Prostate gland (tissue), 2 donors: ENCODE results near the gene PRKCI.
"Not testable (repeated sequence)": the region's sequence is repeated elsewhere in the genome, so short reads cannot be mapped to it uniquely, and the experiment has no call there.

Source experiments
- POLR2A ChIP-seq: fragments of 450-650 bp; IDR thresholded peaks from one replicate; pipeline ENCODE4 v1.6.1; 2016; ENCODE audit warnings: antibody characterized with exemption, mild to moderate bottlenecking
- POLR2AphosphoS5 ChIP-seq: sonication (generic); formaldehyde crosslinking; IDR thresholded peaks from one replicate; pipeline ENCODE4 v1.6.1; 2017; ENCODE audit warnings: antibody characterized with exemption
- TF ChIP-seq, protein P1 (sequence below), 4 experiments: fragments of 200-600 bp in 2 of 4; fragments of 450-650 bp in 2 of 4; sonication (generic) in 2 of 4; IDR thresholded peaks; 1 replicate in 3 of 4; 2 replicates in 1 of 4; pipeline ENCODE4 v1.5.1; 2016 to 2019; ENCODE audit warnings: antibody characterized with exemption in 4 of 4, mild to moderate bottlenecking in 2 of 4, moderate library complexity in 2 of 4

DNA sequence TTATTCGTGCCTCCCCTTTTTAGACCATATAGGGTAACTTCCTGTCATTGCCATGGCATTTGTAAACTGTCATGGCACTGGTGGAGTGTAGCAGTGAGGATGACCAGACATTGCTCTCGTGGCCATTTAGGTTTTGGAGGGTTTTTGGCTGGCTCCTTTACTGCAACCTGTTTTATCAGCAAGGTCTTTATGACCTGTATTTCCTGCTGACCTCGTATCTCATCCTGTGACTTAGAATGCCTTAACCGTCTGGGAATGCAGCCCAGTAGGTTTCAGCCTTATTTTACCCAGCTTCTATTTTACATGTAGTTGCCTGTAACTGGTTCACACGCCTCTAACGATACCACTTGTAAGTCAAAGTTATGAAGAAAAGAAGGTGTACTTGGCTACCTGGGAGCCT is 121.6 kb downstream of the PRKCI start:
- TF ChIP-seq, protein P1, sequence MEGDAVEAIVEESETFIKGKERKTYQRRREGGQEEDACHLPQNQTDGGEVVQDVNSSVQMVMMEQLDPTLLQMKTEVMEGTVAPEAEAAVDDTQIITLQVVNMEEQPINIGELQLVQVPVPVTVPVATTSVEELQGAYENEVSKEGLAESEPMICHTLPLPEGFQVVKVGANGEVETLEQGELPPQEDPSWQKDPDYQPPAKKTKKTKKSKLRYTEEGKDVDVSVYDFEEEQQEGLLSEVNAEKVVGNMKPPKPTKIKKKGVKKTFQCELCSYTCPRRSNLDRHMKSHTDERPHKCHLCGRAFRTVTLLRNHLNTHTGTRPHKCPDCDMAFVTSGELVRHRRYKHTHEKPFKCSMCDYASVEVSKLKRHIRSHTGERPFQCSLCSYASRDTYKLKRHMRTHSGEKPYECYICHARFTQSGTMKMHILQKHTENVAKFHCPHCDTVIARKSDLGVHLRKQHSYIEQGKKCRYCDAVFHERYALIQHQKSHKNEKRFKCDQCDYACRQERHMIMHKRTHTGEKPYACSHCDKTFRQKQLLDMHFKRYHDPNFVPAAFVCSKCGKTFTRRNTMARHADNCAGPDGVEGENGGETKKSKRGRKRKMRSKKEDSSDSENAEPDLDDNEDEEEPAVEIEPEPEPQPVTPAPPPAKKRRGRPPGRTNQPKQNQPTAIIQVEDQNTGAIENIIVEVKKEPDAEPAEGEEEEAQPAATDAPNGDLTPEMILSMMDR (IDR thresholded peaks at IDR 0.05) = not testable (repeated sequence)
- not testable (repeated sequence) for TF ChIP-seq POLR2A, POLR2AphosphoS5
